NCI-H1436 (cell line): ENCODE results near the gene PCSK4.
"Not testable (repeated sequence)": the region's sequence is repeated elsewhere in the genome, so short reads cannot be mapped to it uniquely, and the experiment has no call there.

Experiments used
- DNase-seq: peaks from one replicate; lab custom pipeline; 2025; lab: John Stamatoyannopoulos, UW

Gene PCSK4

GRCh38 chr19:1453525-1454364 lies 36.4 kb downstream of the PCSK4 start:
- no peak for DNase-seq

- DNase-seq: no peak
Observed at GRCh38 chr19:1452802-1453524, 37.2 kb downstream of the PCSK4 start.

- no peak for DNase-seq
Observed at GRCh38 chr19:1451916-1452801, 38.0 kb downstream of the PCSK4 start.

- no peak for DNase-seq
Observed at GRCh38 chr19:1450735-1451731, 39.1 kb downstream of the PCSK4 start.

GRCh38 chr19:1449467-1450442 lies 40.4 kb downstream of the PCSK4 start, which contains the start of gene APC2:
Gene APC2 (plus strand): TSS chr19:1450121. CDS start chr19:1453002, 2,881 bp downstream.
- DNase-seq: peak; percentile 87

- no peak for DNase-seq
Observed at GRCh38 chr19:1447944-1448343, 42.2 kb downstream of the PCSK4 start.

GRCh38 chr19:1447504-1447903 lies 42.6 kb downstream of the PCSK4 start:
- no peak for DNase-seq

- peak; percentile 14 for DNase-seq
Observed at GRCh38 chr19:1446713-1447481, 43.3 kb downstream of the PCSK4 start.

GRCh38 chr19:1445932-1446712 lies 44.0 kb downstream of the PCSK4 start:
- peak; percentile 69 for DNase-seq

- peak; percentile 68 for DNase-seq
Observed at GRCh38 chr19:1445185-1445931, 44.8 kb downstream of the PCSK4 start.

- DNase-seq: no peak
Observed at GRCh38 chr19:1441677-1442438, 48.3 kb downstream of the PCSK4 start.

- DNase-seq: no peak
Observed at GRCh38 chr19:1441022-1441426, 49.1 kb downstream of the PCSK4 start.

GRCh38 chr19:1440418-1440801 lies 49.7 kb downstream of the PCSK4 start:
- no peak for DNase-seq

GRCh38 chr19:1439525-1440417 lies 50.4 kb downstream of the PCSK4 start:
- not testable (repeated sequence) for DNase-seq

GRCh38 chr19:1438933-1439354 lies 51.2 kb downstream of the PCSK4 start:
- DNase-seq: no peak
